Thyroid gland (tissue), 4 donors: ENCODE data around the gene SFR1. TPM values are rescaled to one million over a fixed set of nuclear protein-coding genes. Genes with fewer than 3 reads are reported as not detected.

Source experiments
- DNase-seq, 2 donors: peaks; one replicate each; pipeline ENCODE4 v3.0.0-alpha.2; 2019
- H3K27ac ChIP-seq, 3 donors: fragments of 200-600 bp; sonication (generic); 1 replicate in 2 of 3; 2 replicates in 1 of 3; pipeline ENCODE4 v1.5.1; 2016 to 2019; ENCODE audit warnings: mild to moderate bottlenecking in 1 of 3, moderate library complexity in 1 of 3
- H3K27me3 ChIP-seq: fragments of 200-600 bp; sonication (generic); one replicate; pipeline ENCODE4 v1.5.1; 2019
- H3K36me3 ChIP-seq, 2 donors: fragments of 200-600 bp; sonication (generic); one replicate each; pipeline ENCODE4 v1.5.1; 2016 to 2019
- H3K4me1 ChIP-seq, 2 donors: fragments of 200-600 bp; sonication (generic); one replicate each; pipeline ENCODE4 v1.5.1; 2017 to 2019
- H3K4me3 ChIP-seq, 3 donors: fragments of 200-600 bp; sonication (generic); replicated peaks in 1 of 3; 1 replicate in 2 of 3; 2 replicates in 1 of 3; pipeline ENCODE4 v1.5.1; 2016; ENCODE audit warnings: mild to moderate bottlenecking in 1 of 3
- H3K9me3 ChIP-seq: fragments of 200-600 bp; sonication (generic); one replicate; pipeline ENCODE4 v1.5.1; 2017
- CTCF ChIP-seq, 6 experiments: fragments of 200-600 bp in 3 of 6; fragments of 450-650 bp in 3 of 6; sonication (generic) in 3 of 6; IDR thresholded peaks; one replicate each; pipeline ENCODE4 v1.5.1; 2016 to 2019; ENCODE audit warnings: antibody characterized with exemption in 6 of 6, mild to moderate bottlenecking in 2 of 6, inconsistent platforms in 1 of 6, moderate library complexity in 1 of 6
- POLR2A ChIP-seq, 2 donors: fragments of 450-650 bp; IDR thresholded peaks; one replicate each; pipeline ENCODE4 v1.6.1; 2017; ENCODE audit warnings: antibody characterized with exemption in 2 of 2, mild to moderate bottlenecking in 2 of 2, moderate library complexity in 1 of 2
- WGBS, 2 donors: methylation state at CpG; one replicate each; pipeline ENCODE4 v1.1.5; 2017; 5-methylcytosine and 5-hydroxymethylcytosine counted together
- intact Hi-C: fragments of 100-400 bp; cut with DNase I; formaldehyde crosslinking; loops from one replicate; pipeline ENCODE4 v1.15.1; 2023
- total RNA-seq, 4 donors: library from RNA; depleted of rRNA; stranded (reverse); fragments of >200 nt; gene quantifications; one replicate each; pipeline ENCODE4 v1.2.3, GENCODE V29; 2016

SFR1 gene
- total RNA-seq, 4 donors from 2014 or later, result 4.5 to 12.1 (median 5.1) TPM

- TF ChIP-seq POLR2A (IDR thresholded peaks at IDR 0.05), result peak in 1 of 2 donors; percentile 8
- no peak for TF ChIP-seq CTCF (IDR thresholded peaks at IDR 0.05)
- Histone ChIP-seq H3K4me3 (no peak overlapping the region), H3K27ac (peak overlapping the region; percentile 53 to 86 (median 80)), H3K4me1 (peaks cover 19 to 37% of the 10 kb centered on the region in 2 donors), H3K36me3 (no peaks in the 10 kb centered on the region), H3K27me3 (no peaks in the 10 kb centered on the region), H3K9me3 (no peaks in the 10 kb centered on the region)
- intact Hi-C loops, result no loop called here
- peak; percentile 64 to 74 for DNase-seq
- 43 to 49% methylated on average over 5 of the region's 5 CpGs for WGBS, 2 donors
Measured at GRCh38 chr10:104077663-104078151, 44.3 kb upstream of the SFR1 start.

GRCh38 chr10:104080762-104081161 is 41.2 kb upstream of the SFR1 start:
- Histone ChIP-seq H3K36me3 (no peaks in the 10 kb centered on the region), H3K27me3 (no peaks in the 10 kb centered on the region), H3K27ac (no peak overlapping the region), H3K4me3 (no peak overlapping the region), H3K4me1 (peaks cover 37 to 63% of the 10 kb centered on the region in 2 donors), H3K9me3 (no peaks in the 10 kb centered on the region)
- TF ChIP-seq CTCF (IDR thresholded peaks at IDR 0.05) (peak in 2 of 6 experiments; percentile 16 to 28), POLR2A (IDR thresholded peaks at IDR 0.05) (no peak)
- DNase-seq, result peak; percentile 12 to 29
- intact Hi-C loops, result no loop called here
- WGBS, 2 donors, result 60 to 67% methylated on average over 1 of the region's 1 CpG

- intact Hi-C loops, result no loop called here
- DNase-seq, result no peak
- no peaks in the 10 kb centered on the region for H3K27me3 ChIP-seq
- no peak overlapping the region for H3K4me3 ChIP-seq
- 57 to 71% methylated on average over 5 of the region's 5 CpGs for WGBS, 2 donors
- TF ChIP-seq POLR2A (IDR thresholded peaks at IDR 0.05) (no peak), CTCF (IDR thresholded peaks at IDR 0.05) (no peak)
- no peaks in the 10 kb centered on the region for H3K36me3 ChIP-seq
- H3K9me3 ChIP-seq, result no peaks in the 10 kb centered on the region
- peaks cover 31 to 58% of the 10 kb centered on the region in 2 donors for H3K4me1 ChIP-seq
- no peak overlapping the region for H3K27ac ChIP-seq
Measured at GRCh38 chr10:104081998-104082397, 40.0 kb upstream of the SFR1 start.

DNA sequence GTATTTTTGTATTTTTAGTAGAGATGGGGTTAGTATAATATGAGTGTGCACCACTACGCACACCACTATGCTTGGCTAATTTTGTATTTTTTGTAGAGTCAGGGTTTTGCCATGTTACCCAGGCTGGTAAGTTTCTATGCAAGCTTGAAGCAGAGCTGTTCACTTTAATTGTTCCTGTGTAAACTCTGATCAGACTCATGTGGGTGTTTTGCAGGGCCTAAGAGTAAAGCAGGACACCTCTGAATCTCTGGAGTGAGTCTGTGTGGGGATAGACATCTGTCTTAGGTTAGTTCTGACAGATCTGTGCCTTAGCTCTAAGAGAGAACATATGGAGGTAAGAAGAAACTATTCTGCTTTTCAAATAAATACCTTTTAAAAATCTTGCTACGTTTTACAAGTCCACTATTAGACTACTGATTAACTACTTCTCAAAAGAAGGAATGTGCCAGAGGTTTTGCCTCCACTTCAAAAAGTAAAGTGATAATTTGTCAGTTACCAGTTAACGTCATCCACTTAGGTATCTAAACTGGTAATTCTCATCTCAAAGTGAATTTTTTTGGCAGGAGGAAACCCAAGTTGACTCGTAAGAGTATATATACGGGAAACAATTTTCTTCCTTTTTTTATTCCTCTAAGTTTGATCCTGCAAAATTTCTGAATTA is 37.4 kb upstream of the SFR1 start:
- 53 to 56% methylated on average over 5 of the region's 5 CpGs for WGBS, 2 donors
- Histone ChIP-seq H3K4me1 (peaks cover 20 to 42% of the 10 kb centered on the region in 2 donors), H3K9me3 (no peaks in the 10 kb centered on the region), H3K27ac (peak overlapping the region; percentile 17 to 60 (median 58)), H3K4me3 (no peak overlapping the region), H3K27me3 (no peaks in the 10 kb centered on the region), H3K36me3 (no peaks in the 10 kb centered on the region)
- TF ChIP-seq POLR2A (IDR thresholded peaks at IDR 0.05), result no peak
- no peak for TF ChIP-seq CTCF (IDR thresholded peaks at IDR 0.05)
- intact Hi-C loops, result no loop called here
- DNase-seq, result no peak

GRCh38 chr10:104085801-104086400 is 36.1 kb upstream of the SFR1 start, which contains the start of gene COL17A1:
COL17A1 (minus strand) TSS chr10:104085880; CDS start chr10:104080673, 5,207 bp downstream.
- 73 to 79% methylated on average over 3 of the region's 3 CpGs for WGBS, 2 donors
- Histone ChIP-seq H3K36me3 (no peaks in the 10 kb centered on the region), H3K27me3 (no peaks in the 10 kb centered on the region), H3K9me3 (no peaks in the 10 kb centered on the region), H3K4me3 (no peak within 1 kb of the TSS), H3K4me1 (peaks cover 20 to 38% of the 10 kb centered on the region in 2 donors), H3K27ac (peak within 1 kb of the TSS; percentile 17 to 60 (median 58))
- TF ChIP-seq POLR2A (IDR thresholded peaks at IDR 0.05) (no peak), CTCF (IDR thresholded peaks at IDR 0.05) (no peak)
- intact Hi-C loops, result no loop called here
- DNase-seq, result no peak
